PC-3 (cell line): ENCODE data around the gene AQP6. TPM values are rescaled to one million over a fixed set of nuclear protein-coding genes. Genes with fewer than 3 reads are reported as not detected.

Experiments used
- ATAC-seq: fragments of 200-7000 bp; cut with Tn5 transposase; 2 replicates; pipeline ENCODE4 v1.9.1; 2020; ENCODE audit warnings: mild to moderate bottlenecking, moderate library complexity
- BruUV-seq: library from RNA; stranded (reverse); fragments of 400-500 nt; replicated peaks from 2 replicates; lab custom pipeline; 2021; lab: Mats Ljungman, UMichigan
- CTCF ChIA-PET: fragments of 300-600 bp; sonication (Branson Sonifier 250); formaldehyde crosslinking; loops from one replicate; lab custom pipeline; 2022; ENCODE audit warnings: antibody characterized with exemption; lab: Charles Lee
- POLR2A ChIA-PET: fragments of 300-600 bp; sonication (Branson Sonifier 250); formaldehyde crosslinking; loops from one replicate; lab custom pipeline; 2022; ENCODE audit warnings: antibody characterized with exemption; ENCODE audit not compliant: unreplicated experiment; lab: Charles Lee
- DNase-seq: peaks from one replicate; pipeline ENCODE4 v3.0.0-alpha.2; 2015
- H2AFZ ChIP-seq: fragments of 300-600 bp; sonication (generic); 2 replicates; pipeline ENCODE4 v1.6.0; 2016; ENCODE audit warnings: antibody characterized with exemption, low read length
- H3F3A ChIP-seq: fragments of 300-600 bp; sonication (generic); one replicate; pipeline ENCODE4 v1.6.0; 2017; ENCODE audit warnings: antibody characterized with exemption, low read length, control low read depth, mild to moderate bottlenecking; ENCODE audit not compliant: unreplicated experiment
- H3K27ac ChIP-seq: fragments of 300-600 bp; sonication (generic); 2 replicates; pipeline ENCODE4 v1.5.1; 2016; ENCODE audit warnings: mild to moderate bottlenecking, low read length
- H3K27me3 ChIP-seq: fragments of 300-600 bp; sonication (generic); 2 replicates; pipeline ENCODE4 v1.6.1; 2016; ENCODE audit warnings: low read length, mixed read lengths
- H3K36me3 ChIP-seq: fragments of 300-600 bp; sonication (generic); 2 replicates; pipeline ENCODE4 v1.6.1; 2016; ENCODE audit warnings: low read depth, mixed run types, low read length, mixed read lengths
- H3K4me1 ChIP-seq: fragments of 300-600 bp; sonication (generic); 2 replicates; pipeline ENCODE4 v1.5.1; 2016; ENCODE audit warnings: low read length; ENCODE audit not compliant: insufficient read depth
- H3K4me2 ChIP-seq: fragments of 300-600 bp; sonication (generic); 2 replicates; pipeline ENCODE4 v1.6.0; 2016; ENCODE audit warnings: low read length
- H3K4me3 ChIP-seq: fragments of 300-600 bp; sonication (generic); 2 replicates; pipeline ENCODE4 v1.5.1; 2016; ENCODE audit warnings: mild to moderate bottlenecking, low read length, mixed read lengths
- H3K79me2 ChIP-seq: fragments of 300-600 bp; sonication (generic); 2 replicates; pipeline ENCODE4 v1.6.1; 2017; ENCODE audit warnings: low read length, mixed read lengths
- H3K9ac ChIP-seq: fragments of 300-600 bp; sonication (generic); 2 replicates; pipeline ENCODE4 v1.6.0; 2016; ENCODE audit warnings: mild to moderate bottlenecking, low read length
- H3K9me2 ChIP-seq: fragments of 300-600 bp; sonication (generic); replicated peaks from 2 replicates; pipeline ENCODE4 v1.6.1; 2016; ENCODE audit warnings: mixed run types, low read length, mixed read lengths
- H3K9me3 ChIP-seq: fragments of 300-600 bp; sonication (generic); 2 replicates; pipeline ENCODE4 v1.6.1; 2016; ENCODE audit warnings: low read length, mixed read lengths
- H4K20me1 ChIP-seq: fragments of 300-600 bp; sonication (generic); 2 replicates; pipeline ENCODE4 v1.6.1; 2016; ENCODE audit warnings: low read length, mixed read lengths
- CTCF ChIP-seq: fragments of 300-600 bp; sonication (generic); conservative IDR thresholded peaks from 2 replicates; pipeline ENCODE4 v1.5.1; 2017; ENCODE audit warnings: antibody characterized with exemption, low read depth, mild to moderate bottlenecking, low read length
- EZH2 ChIP-seq: fragments of 300-600 bp; sonication (generic); IDR thresholded peaks from one replicate; pipeline ENCODE4 v1.6.1; 2017; ENCODE audit warnings: antibody characterized with exemption, mild to moderate bottlenecking, low read length; ENCODE audit not compliant: unreplicated experiment
- EZH2phosphoT487 ChIP-seq: fragments of 300-600 bp; sonication (generic); IDR thresholded peaks from 2 replicates; pipeline ENCODE4 v1.6.1; 2018; ENCODE audit warnings: mild to moderate bottlenecking, antibody characterized with exemption, low read length, borderline replicate concordance
- intact Hi-C: fragments of 100-400 bp; cut with micrococcal nuclease; formaldehyde crosslinking; loops from 2 replicates; pipeline ENCODE4 v1.9.0; 2023
- total RNA-seq: library from RNA; depleted of rRNA; stranded (reverse); fragments of >200 nt; gene quantifications from 2 replicates; pipeline ENCODE4 v1.2.3, GENCODE V29; 2014

The AQP6 gene
- total RNA-seq, 1 experiment from 2014 or later = not detected

GRCh38 chr12:50017641-50018040 lies 44.9 kb downstream of the AQP6 start:
- Histone ChIP-seq H2AFZ (no peak overlapping the region), H4K20me1 (peaks cover 23% of the 10 kb centered on the region), H3K4me1 (peaks cover 8% of the 10 kb centered on the region), H3K4me2 (no peak overlapping the region), H3K9me2 (no peaks in the 10 kb centered on the region), H3F3A (no peaks in the 10 kb centered on the region), H3K36me3 (peaks cover 29% of the 10 kb centered on the region), H3K27me3 (no peaks in the 10 kb centered on the region), H3K79me2 (peaks cover 95% of the 10 kb centered on the region), H3K4me3 (no peak overlapping the region), H3K27ac (no peak overlapping the region), H3K9me3 (no peaks in the 10 kb centered on the region), H3K9ac (no peak overlapping the region)
- DNase-seq (no peak), ATAC-seq (no peak)
- CTCF ChIA-PET = no interaction called here
- no peak for TF ChIP-seq CTCF
- no peak for TF ChIP-seq EZH2
- TF ChIP-seq EZH2phosphoT487 = no peak
- POLR2A ChIA-PET = interaction anchor here (0.7 kb wide), 1 partner anchor 137 kb away, joined by 5 read pairs; no protein-coding TSS in a partner anchor
- no TSS peak for BruUV-seq
- intact Hi-C loops = no loop called here

GRCh38 chr12:50018154-50018553 lies 45.4 kb downstream of the AQP6 start:
- Histone ChIP-seq H3K4me2 (no peak overlapping the region), H3K4me3 (no peak overlapping the region), H3K79me2 (peaks cover 96% of the 10 kb centered on the region), H3K9me2 (no peaks in the 10 kb centered on the region), H3K9ac (no peak overlapping the region), H3K27ac (no peak overlapping the region), H3F3A (no peaks in the 10 kb centered on the region), H3K27me3 (no peaks in the 10 kb centered on the region), H3K9me3 (no peaks in the 10 kb centered on the region), H2AFZ (no peak overlapping the region), H3K36me3 (peaks cover 35% of the 10 kb centered on the region), H3K4me1 (peaks cover 13% of the 10 kb centered on the region), H4K20me1 (peaks cover 28% of the 10 kb centered on the region)
- ChIA-PET CTCF (interaction anchor here (0.7 kb wide), 1 partner anchor 807 kb away, joined by 5 read pairs; no protein-coding TSS in a partner anchor), POLR2A (interaction anchor here (0.7 kb wide), 1 partner anchor 137 kb away, joined by 5 read pairs; no protein-coding TSS in a partner anchor)
- TF ChIP-seq EZH2 = no peak
- TF ChIP-seq CTCF = no peak
- TF ChIP-seq EZH2phosphoT487 = no peak
- DNase-seq (no peak), ATAC-seq (no peak)
- intact Hi-C loops = no loop called here
- no TSS peak for BruUV-seq

- Histone ChIP-seq H3K9ac (no peak overlapping the region), H3K36me3 (peaks cover 28% of the 10 kb centered on the region), H3K9me3 (no peaks in the 10 kb centered on the region), H3K4me2 (no peak overlapping the region), H2AFZ (no peak overlapping the region), H3K4me1 (peaks cover 14% of the 10 kb centered on the region), H3K27ac (no peak overlapping the region), H3K27me3 (no peaks in the 10 kb centered on the region), H3K9me2 (no peaks in the 10 kb centered on the region), H3K79me2 (peaks cover 96% of the 10 kb centered on the region), H3K4me3 (no peak overlapping the region), H4K20me1 (peaks cover 29% of the 10 kb centered on the region), H3F3A (no peaks in the 10 kb centered on the region)
- POLR2A ChIA-PET = no interaction called here
- no TSS peak for BruUV-seq
- no peak for DNase-seq
- no peak for TF ChIP-seq EZH2phosphoT487
- intact Hi-C loops = no loop called here
- no peak for ATAC-seq
- CTCF ChIA-PET = no interaction called here
Measured at GRCh38 chr12:50018968-50019367, 46.2 kb downstream of the AQP6 start.
